Transverse colon (tissue), 4 donors: ENCODE measurements around the gene PPM1F.

ENCODE experiments used
- CTCF ChIP-seq, 5 experiments: fragments of 200-600 bp in 3 of 5; fragments of 450-650 bp in 2 of 5; sonication (generic) in 3 of 5; IDR thresholded peaks; 1 replicate in 2 of 5; 2 replicates in 3 of 5; pipeline ENCODE4 v1.5.1; 2016 to 2017; ENCODE audit warnings: antibody characterized with exemption in 5 of 5, inconsistent platforms in 3 of 5, mild to moderate bottlenecking in 2 of 5, moderate library complexity in 1 of 5
- POLR2AphosphoS5 ChIP-seq, 3 donors: sonication (generic); formaldehyde crosslinking; IDR thresholded peaks; one replicate each; pipeline ENCODE4 v1.6.1; 2016; ENCODE audit warnings: antibody characterized with exemption in 3 of 3

- no peak for TF ChIP-seq POLR2AphosphoS5 (IDR thresholded peaks at IDR 0.05)
- no peak for TF ChIP-seq CTCF (IDR thresholded peaks at IDR 0.05)
These were observed 6.3 kb downstream of the PPM1F start for GRCh38 chr22:21946262-21946925.
